Mesothelial cell of epicardium (in vitro differentiated cells): Measurements from ENCODE around the gene RBMS3. TPM values are rescaled to one million over a fixed set of nuclear protein-coding genes. Genes with fewer than 3 reads are reported as not detected.

Source experiments
- DNase-seq, 2 experiments: peaks; one replicate each; pipeline ENCODE4 v3.0.0; 2021; ENCODE audit warnings: low spot score in 2 of 2; ENCODE audit not compliant: unreplicated experiment in 2 of 2
- H3K27ac Mint-ChIP-seq: 2 replicates; pipeline ENCODE4 v1.8.0; 2021; ENCODE audit warnings: mixed read lengths
- H3K27me3 Mint-ChIP-seq: 2 replicates; pipeline ENCODE4 v1.8.0; 2021; ENCODE audit warnings: low read depth, mixed read lengths
- H3K36me3 Mint-ChIP-seq: 2 replicates; pipeline ENCODE4 v1.8.0; 2021; ENCODE audit warnings: mixed read lengths
- H3K4me1 Mint-ChIP-seq: 2 replicates; pipeline ENCODE4 v1.8.0; 2021; ENCODE audit warnings: mixed read lengths
- H3K4me3 Mint-ChIP-seq: 2 replicates; pipeline ENCODE4 v1.8.0; 2021; ENCODE audit warnings: mild to moderate bottlenecking, moderate library complexity, mixed read lengths
- H3K9me3 Mint-ChIP-seq: 2 replicates; pipeline ENCODE4 v1.8.0; 2021; ENCODE audit warnings: mixed read lengths
- total RNA-seq: library from RNA; stranded (reverse); gene quantifications from 3 replicates; pipeline ENCODE4 v1.2.1, GENCODE V29; 2021
- TF ChIP-seq, protein P1 (sequence below): fragments of 200-600 bp; sonication (generic); IDR thresholded peaks from one replicate; pipeline ENCODE4 v1.5.0; 2021; ENCODE audit warnings: antibody characterized with exemption; ENCODE audit not compliant: unreplicated experiment

The RBMS3 gene
- total RNA-seq, 1 donor from 2014 or later, result 42.5 TPM

DNA sequence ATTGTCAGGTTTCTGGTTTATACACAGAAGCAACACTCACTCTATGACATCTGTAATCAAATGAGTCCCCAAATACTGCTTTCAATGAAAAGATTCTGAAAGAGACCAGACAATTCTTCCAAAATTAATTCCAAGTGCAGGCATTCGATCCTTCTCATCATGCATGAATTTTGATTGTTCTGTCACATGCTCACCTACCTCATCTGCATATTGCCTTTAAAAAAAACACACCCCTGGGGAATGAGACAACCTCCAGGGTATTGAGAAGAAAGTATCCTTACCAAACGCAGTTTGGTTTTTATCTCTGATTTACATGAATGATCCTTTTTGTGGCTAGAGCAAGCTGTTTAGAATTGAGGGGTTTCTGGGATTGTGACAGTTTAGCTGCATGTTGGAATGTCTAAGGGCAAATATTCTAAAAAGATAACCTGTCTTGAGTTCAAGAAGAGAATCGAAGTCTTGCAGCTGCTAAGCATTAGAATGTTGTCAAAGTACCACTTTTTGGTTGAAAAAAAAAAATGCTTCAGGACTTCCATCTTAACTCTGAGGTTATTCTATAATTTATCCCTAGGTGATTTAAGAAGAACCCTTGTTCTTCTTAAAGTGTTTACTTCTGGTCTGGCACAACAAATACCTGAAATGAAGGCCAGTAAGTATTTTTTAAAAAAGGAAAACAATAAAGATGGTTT, 653.1 kb downstream of the RBMS3 start:
- H3K27ac Mint-ChIP-seq, result no peak overlapping the region
- H3K9me3 Mint-ChIP-seq, result no peaks in the 10 kb centered on the region
- peaks cover 19% of the 10 kb centered on the region for H3K4me1 Mint-ChIP-seq
- no peaks in the 10 kb centered on the region for H3K36me3 Mint-ChIP-seq
- H3K4me3 Mint-ChIP-seq, result no peak overlapping the region
- no peaks in the 10 kb centered on the region for H3K27me3 Mint-ChIP-seq
- no peak for DNase-seq
- TF ChIP-seq, protein P1, sequence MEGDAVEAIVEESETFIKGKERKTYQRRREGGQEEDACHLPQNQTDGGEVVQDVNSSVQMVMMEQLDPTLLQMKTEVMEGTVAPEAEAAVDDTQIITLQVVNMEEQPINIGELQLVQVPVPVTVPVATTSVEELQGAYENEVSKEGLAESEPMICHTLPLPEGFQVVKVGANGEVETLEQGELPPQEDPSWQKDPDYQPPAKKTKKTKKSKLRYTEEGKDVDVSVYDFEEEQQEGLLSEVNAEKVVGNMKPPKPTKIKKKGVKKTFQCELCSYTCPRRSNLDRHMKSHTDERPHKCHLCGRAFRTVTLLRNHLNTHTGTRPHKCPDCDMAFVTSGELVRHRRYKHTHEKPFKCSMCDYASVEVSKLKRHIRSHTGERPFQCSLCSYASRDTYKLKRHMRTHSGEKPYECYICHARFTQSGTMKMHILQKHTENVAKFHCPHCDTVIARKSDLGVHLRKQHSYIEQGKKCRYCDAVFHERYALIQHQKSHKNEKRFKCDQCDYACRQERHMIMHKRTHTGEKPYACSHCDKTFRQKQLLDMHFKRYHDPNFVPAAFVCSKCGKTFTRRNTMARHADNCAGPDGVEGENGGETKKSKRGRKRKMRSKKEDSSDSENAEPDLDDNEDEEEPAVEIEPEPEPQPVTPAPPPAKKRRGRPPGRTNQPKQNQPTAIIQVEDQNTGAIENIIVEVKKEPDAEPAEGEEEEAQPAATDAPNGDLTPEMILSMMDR, result no peak

DNA sequence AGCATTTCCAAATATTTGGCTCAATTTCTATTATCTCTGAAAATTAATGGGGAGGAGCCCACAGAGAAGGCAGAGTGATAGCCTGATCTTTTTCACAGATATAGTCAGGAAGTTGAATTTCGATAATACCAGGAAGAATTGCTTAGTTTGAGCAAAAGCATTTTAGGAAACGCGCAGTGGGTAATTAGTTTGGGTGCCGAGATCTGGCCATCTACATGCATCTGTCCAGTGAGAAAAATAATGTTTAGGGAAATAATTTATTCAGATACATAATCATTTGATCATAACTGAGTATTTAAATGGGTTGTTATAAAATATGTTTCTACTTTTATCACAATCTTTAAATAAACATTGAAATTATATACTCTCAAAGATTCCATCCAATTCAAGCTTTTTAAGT, 653.9 kb downstream of the RBMS3 start:
- TF ChIP-seq, protein P1, result no peak
- Mint-ChIP-seq H3K9me3 (peaks cover under 1% of the 10 kb centered on the region), H3K27ac (no peak overlapping the region), H3K4me1 (peaks cover 19% of the 10 kb centered on the region), H3K36me3 (peaks cover 3% of the 10 kb centered on the region), H3K4me3 (no peak overlapping the region), H3K27me3 (no peaks in the 10 kb centered on the region)
- DNase-seq, result no peak

DNA sequence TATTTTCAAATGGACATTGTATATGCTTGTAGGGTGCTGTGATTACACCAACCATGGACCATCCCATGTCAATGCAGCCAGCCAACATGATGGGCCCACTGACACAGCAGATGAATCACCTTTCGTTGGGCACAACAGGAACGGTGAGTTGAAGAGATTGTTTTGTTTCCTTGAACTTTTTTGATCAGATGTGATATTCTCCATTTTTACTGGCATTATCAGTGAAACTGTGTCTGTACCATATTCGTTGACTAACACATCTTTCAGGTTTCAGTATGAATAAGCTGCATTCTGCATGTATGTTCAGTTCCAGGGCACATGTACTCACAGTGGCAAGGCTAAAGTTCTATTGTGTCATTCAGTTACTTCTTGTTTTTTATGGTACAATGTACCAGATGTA, 655.2 kb downstream of the RBMS3 start:
- H3K4me1 Mint-ChIP-seq, result peaks cover 28% of the 10 kb centered on the region
- TF ChIP-seq, protein P1, result no peak
- H3K27me3 Mint-ChIP-seq, result no peaks in the 10 kb centered on the region
- no peak overlapping the region for H3K4me3 Mint-ChIP-seq
- peaks cover 4% of the 10 kb centered on the region for H3K9me3 Mint-ChIP-seq
- no peak for DNase-seq
- H3K27ac Mint-ChIP-seq, result no peak overlapping the region
- peaks cover 6% of the 10 kb centered on the region for H3K36me3 Mint-ChIP-seq

DNA sequence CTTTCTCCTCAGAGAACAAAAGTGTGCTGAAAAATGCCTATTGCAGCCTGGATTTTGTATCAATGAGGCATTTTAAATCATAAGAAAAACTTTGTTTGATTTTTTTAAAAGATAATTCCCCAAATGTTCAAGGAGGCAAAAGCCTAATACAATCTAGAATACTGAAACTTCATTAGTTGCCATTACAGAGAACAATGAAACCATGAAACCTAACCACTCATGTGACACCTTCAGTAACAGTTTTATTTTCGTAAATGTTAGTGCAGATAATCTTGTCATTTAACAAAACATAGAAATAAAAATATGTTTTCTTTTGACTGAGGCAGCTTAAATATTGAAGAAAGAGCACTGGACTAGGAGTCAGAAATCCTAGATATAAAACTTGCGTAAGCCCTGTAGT, 655.9 kb downstream of the RBMS3 start:
- Mint-ChIP-seq H3K27me3 (no peaks in the 10 kb centered on the region), H3K27ac (no peak overlapping the region), H3K4me3 (no peak overlapping the region), H3K36me3 (peaks cover 6% of the 10 kb centered on the region), H3K9me3 (peaks cover 4% of the 10 kb centered on the region), H3K4me1 (peaks cover 29% of the 10 kb centered on the region)
- no peak for DNase-seq
- TF ChIP-seq, protein P1, result no peak

DNA sequence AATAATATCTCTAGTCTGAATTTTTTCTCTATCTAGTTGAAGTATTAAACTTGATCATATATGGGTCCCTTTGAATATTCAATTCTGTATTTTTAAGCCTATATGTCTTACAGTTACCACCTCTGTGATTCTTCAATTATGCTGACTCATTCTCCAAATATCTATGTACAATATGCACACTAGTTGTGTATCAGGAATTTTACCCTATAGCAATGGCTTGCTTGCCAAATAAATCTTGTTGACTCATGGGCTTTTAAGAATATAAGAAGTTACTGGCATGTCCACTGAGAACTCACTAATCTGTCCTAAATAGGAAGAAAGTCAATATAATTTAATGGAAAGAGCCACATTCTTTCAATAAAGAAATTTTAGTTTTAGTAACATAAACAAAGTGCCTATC, 656.3 kb downstream of the RBMS3 start:
- Mint-ChIP-seq H3K4me3 (no peak overlapping the region), H3K9me3 (peaks cover 4% of the 10 kb centered on the region), H3K36me3 (peaks cover 6% of the 10 kb centered on the region), H3K27me3 (no peaks in the 10 kb centered on the region), H3K4me1 (peaks cover 29% of the 10 kb centered on the region), H3K27ac (no peak overlapping the region)
- TF ChIP-seq, protein P1, result no peak
- no peak for DNase-seq
